Stimulated activated memory B cell treated with anti-CD40 and anti-IgM and Interleukin-4, amounts not matched to agents 10 μg/mL and 1 μg/mL and 100 μg/mL, for 72 hours (primary cell): ENCODE measurements around the gene BNC2.

ENCODE experiments used
- ATAC-seq: fragments of 150-1000 bp; cut with Tn5 transposase; 2 replicates; pipeline ENCODE4 v1.10.0; 2021
- H3K27ac Mint-ChIP-seq: one replicate; pipeline ENCODE4 v1.8.0; 2022; ENCODE audit warnings: mild to moderate bottlenecking, mixed read lengths
- H3K27me3 Mint-ChIP-seq: one replicate; pipeline ENCODE4 v1.8.0; 2022; ENCODE audit warnings: mixed read lengths
- H3K36me3 Mint-ChIP-seq: one replicate; pipeline ENCODE4 v1.8.0; 2022; ENCODE audit warnings: mixed read lengths
- H3K4me1 Mint-ChIP-seq: one replicate; pipeline ENCODE4 v1.8.0; 2022; ENCODE audit warnings: mixed read lengths
- H3K4me3 Mint-ChIP-seq: one replicate; pipeline ENCODE4 v1.8.0; 2022; ENCODE audit warnings: mild to moderate bottlenecking, moderate library complexity, mixed read lengths
- H3K9me3 Mint-ChIP-seq: one replicate; pipeline ENCODE4 v1.8.0; 2022; ENCODE audit warnings: mixed read lengths

BNC2 gene

GRCh38 chr9:16811987-16812685 is 58.3 kb downstream of the BNC2 start:
- no peak for ATAC-seq
- Mint-ChIP-seq H3K4me1 (no peaks in the 10 kb centered on the region), H3K4me3 (no peak overlapping the region), H3K27ac (no peak overlapping the region), H3K9me3 (no peaks in the 10 kb centered on the region), H3K36me3 (no peaks in the 10 kb centered on the region), H3K27me3 (no peaks in the 10 kb centered on the region)

GRCh38 chr9:16809912-16810610 is 60.4 kb downstream of the BNC2 start:
- Mint-ChIP-seq H3K9me3 (no peaks in the 10 kb centered on the region), H3K4me1 (no peaks in the 10 kb centered on the region), H3K27me3 (no peaks in the 10 kb centered on the region), H3K36me3 (no peaks in the 10 kb centered on the region), H3K27ac (no peak overlapping the region), H3K4me3 (no peak overlapping the region)
- no peak for ATAC-seq

- no peaks in the 10 kb centered on the region for H3K36me3 Mint-ChIP-seq
- no peaks in the 10 kb centered on the region for H3K9me3 Mint-ChIP-seq
- no peaks in the 10 kb centered on the region for H3K27me3 Mint-ChIP-seq
- H3K4me3 Mint-ChIP-seq: no peak overlapping the region
- H3K4me1 Mint-ChIP-seq: no peaks in the 10 kb centered on the region
- no peak for ATAC-seq
- no peak overlapping the region for H3K27ac Mint-ChIP-seq
These were observed 63.8 kb downstream of the BNC2 start for GRCh38 chr9:16806674-16807073.

- Mint-ChIP-seq H3K36me3 (no peaks in the 10 kb centered on the region), H3K4me1 (no peaks in the 10 kb centered on the region), H3K4me3 (no peak overlapping the region), H3K9me3 (peaks cover 3% of the 10 kb centered on the region), H3K27ac (no peak overlapping the region), H3K27me3 (no peaks in the 10 kb centered on the region)
- no peak for ATAC-seq
These were observed 66.8 kb downstream of the BNC2 start for GRCh38 chr9:16803648-16804047.

GRCh38 chr9:16801871-16802466 is 68.5 kb downstream of the BNC2 start:
- ATAC-seq: no peak
- H3K27ac Mint-ChIP-seq: no peak overlapping the region
- H3K27me3 Mint-ChIP-seq: no peaks in the 10 kb centered on the region
- peaks cover 3% of the 10 kb centered on the region for H3K9me3 Mint-ChIP-seq
- no peaks in the 10 kb centered on the region for H3K36me3 Mint-ChIP-seq
- H3K4me3 Mint-ChIP-seq: no peak overlapping the region
- no peaks in the 10 kb centered on the region for H3K4me1 Mint-ChIP-seq

GRCh38 chr9:16796304-16796825 is 74.1 kb downstream of the BNC2 start:
- H3K27me3 Mint-ChIP-seq: no peaks in the 10 kb centered on the region
- H3K4me1 Mint-ChIP-seq: no peaks in the 10 kb centered on the region
- ATAC-seq: no peak
- H3K36me3 Mint-ChIP-seq: no peaks in the 10 kb centered on the region
- no peak overlapping the region for H3K27ac Mint-ChIP-seq
- peaks cover 5% of the 10 kb centered on the region for H3K9me3 Mint-ChIP-seq
- no peak overlapping the region for H3K4me3 Mint-ChIP-seq

GRCh38 chr9:16794871-16795639 is 75.4 kb downstream of the BNC2 start:
- Mint-ChIP-seq H3K4me3 (no peak overlapping the region), H3K9me3 (peaks cover 2% of the 10 kb centered on the region), H3K27me3 (no peaks in the 10 kb centered on the region), H3K36me3 (no peaks in the 10 kb centered on the region), H3K4me1 (no peaks in the 10 kb centered on the region), H3K27ac (no peak overlapping the region)
- ATAC-seq: no peak

GRCh38 chr9:16794103-16794502 is 76.4 kb downstream of the BNC2 start:
- Mint-ChIP-seq H3K36me3 (no peaks in the 10 kb centered on the region), H3K4me1 (no peaks in the 10 kb centered on the region)
- ATAC-seq: no peak

GRCh38 chr9:16787724-16788123 is 82.7 kb downstream of the BNC2 start:
- Mint-ChIP-seq H3K36me3 (no peaks in the 10 kb centered on the region), H3K4me3 (no peak overlapping the region), H3K27ac (no peak overlapping the region), H3K4me1 (no peaks in the 10 kb centered on the region), H3K27me3 (no peaks in the 10 kb centered on the region), H3K9me3 (peaks cover 9% of the 10 kb centered on the region)
- no peak for ATAC-seq

More at GRCh38 chr9:16794103-16794502, 76.4 kb downstream of the BNC2 start:
- no peak overlapping the region for H3K27ac Mint-ChIP-seq
- H3K9me3 Mint-ChIP-seq: peaks cover 5% of the 10 kb centered on the region
- H3K4me3 Mint-ChIP-seq: no peak overlapping the region
- no peaks in the 10 kb centered on the region for H3K27me3 Mint-ChIP-seq

GRCh38 chr9:16784002-16784401 is 86.5 kb downstream of the BNC2 start:
- peaks cover 6% of the 10 kb centered on the region for H3K9me3 Mint-ChIP-seq
- ATAC-seq: no peak
- H3K4me3 Mint-ChIP-seq: no peak overlapping the region
- H3K27me3 Mint-ChIP-seq: no peaks in the 10 kb centered on the region
- no peaks in the 10 kb centered on the region for H3K4me1 Mint-ChIP-seq
- H3K27ac Mint-ChIP-seq: no peak overlapping the region
- no peaks in the 10 kb centered on the region for H3K36me3 Mint-ChIP-seq

GRCh38 chr9:16782490-16782889 is 88.0 kb downstream of the BNC2 start:
- Mint-ChIP-seq H3K36me3 (no peaks in the 10 kb centered on the region), H3K4me3 (no peak overlapping the region), H3K27me3 (no peaks in the 10 kb centered on the region), H3K9me3 (peaks cover 2% of the 10 kb centered on the region), H3K27ac (no peak overlapping the region), H3K4me1 (no peaks in the 10 kb centered on the region)
- no peak for ATAC-seq

- no peak for ATAC-seq
These were observed 95.1 kb downstream of the BNC2 start for GRCh38 chr9:16775330-16775729.

GRCh38 chr9:16773617-16774016 is 96.9 kb downstream of the BNC2 start:
- Mint-ChIP-seq H3K27me3 (no peaks in the 10 kb centered on the region), H3K4me1 (no peaks in the 10 kb centered on the region), H3K27ac (no peak overlapping the region), H3K9me3 (peaks cover 3% of the 10 kb centered on the region), H3K36me3 (no peaks in the 10 kb centered on the region), H3K4me3 (no peak overlapping the region)
- ATAC-seq: no peak

More at GRCh38 chr9:16775330-16775729, 95.1 kb downstream of the BNC2 start:
- H3K36me3 Mint-ChIP-seq: no peaks in the 10 kb centered on the region
- H3K4me1 Mint-ChIP-seq: no peaks in the 10 kb centered on the region
- H3K27ac Mint-ChIP-seq: no peak overlapping the region
- H3K9me3 Mint-ChIP-seq: no peaks in the 10 kb centered on the region
- no peak overlapping the region for H3K4me3 Mint-ChIP-seq
- H3K27me3 Mint-ChIP-seq: no peaks in the 10 kb centered on the region

- H3K27me3 Mint-ChIP-seq: no peaks in the 10 kb centered on the region
- no peak overlapping the region for H3K4me3 Mint-ChIP-seq
- no peaks in the 10 kb centered on the region for H3K36me3 Mint-ChIP-seq
- no peak for ATAC-seq
- no peaks in the 10 kb centered on the region for H3K4me1 Mint-ChIP-seq
- H3K9me3 Mint-ChIP-seq: peaks cover 6% of the 10 kb centered on the region
- no peak overlapping the region for H3K27ac Mint-ChIP-seq
These were observed 97.4 kb downstream of the BNC2 start for GRCh38 chr9:16773116-16773515.

- no peaks in the 10 kb centered on the region for H3K4me1 Mint-ChIP-seq
- H3K27me3 Mint-ChIP-seq: no peaks in the 10 kb centered on the region
- no peak overlapping the region for H3K4me3 Mint-ChIP-seq
- ATAC-seq: no peak
- no peak overlapping the region for H3K27ac Mint-ChIP-seq
- H3K9me3 Mint-ChIP-seq: peaks cover 6% of the 10 kb centered on the region
- H3K36me3 Mint-ChIP-seq: no peaks in the 10 kb centered on the region
These were observed 99.1 kb downstream of the BNC2 start for GRCh38 chr9:16771356-16771755.
